IPS DF 6.9 (cell line): Measurements from ENCODE around the gene HSFX3.
"Not testable (repeated sequence)": the region's sequence is repeated elsewhere in the genome, so short reads cannot be mapped to it uniquely, and the experiment has no call there.

Source experiments
- DNase-seq: peaks from one replicate; pipeline ENCODE4 v3.0.0-alpha.2; 2013; ENCODE audit warnings: low read depth, low spot score
- H3K27ac ChIP-seq: one replicate; pipeline ENCODE4 v1.5.1; 2013; ENCODE audit warnings: low read length, control low read depth
- H3K27me3 ChIP-seq: 2 replicates; pipeline ENCODE4 v1.6.1; 2013; ENCODE audit warnings: mild to moderate bottlenecking, low read length; ENCODE audit not compliant: control insufficient read depth, insufficient read depth
- H3K36me3 ChIP-seq: 2 replicates; pipeline ENCODE4 v1.6.1; 2013; ENCODE audit warnings: low read length; ENCODE audit not compliant: control insufficient read depth, insufficient read depth
- H3K4me1 ChIP-seq: 2 replicates; pipeline ENCODE4 v1.6.1; 2013; ENCODE audit warnings: low read length; ENCODE audit not compliant: control insufficient read depth, insufficient read depth
- H3K4me3 ChIP-seq: 2 replicates; pipeline ENCODE4 v1.5.1; 2013; ENCODE audit warnings: mild to moderate bottlenecking, low read length
- H3K9me3 ChIP-seq: 2 replicates; pipeline ENCODE4 v1.6.1; 2013; ENCODE audit warnings: low read length, inconsistent platforms; ENCODE audit not compliant: control insufficient read depth, insufficient read depth
- WGBS: extraction: QIAGEN DNeasy Blood & Tissue Kit; methylation state at CpG from one replicate; pipeline ENCODE4 v1.1.7; 2013; ENCODE audit warnings: mixed read lengths, missing lambda C conversion rate; ENCODE audit not compliant: insufficient read length, insufficient coverage; 5-methylcytosine and 5-hydroxymethylcytosine counted together

Gene HSFX3

DNA sequence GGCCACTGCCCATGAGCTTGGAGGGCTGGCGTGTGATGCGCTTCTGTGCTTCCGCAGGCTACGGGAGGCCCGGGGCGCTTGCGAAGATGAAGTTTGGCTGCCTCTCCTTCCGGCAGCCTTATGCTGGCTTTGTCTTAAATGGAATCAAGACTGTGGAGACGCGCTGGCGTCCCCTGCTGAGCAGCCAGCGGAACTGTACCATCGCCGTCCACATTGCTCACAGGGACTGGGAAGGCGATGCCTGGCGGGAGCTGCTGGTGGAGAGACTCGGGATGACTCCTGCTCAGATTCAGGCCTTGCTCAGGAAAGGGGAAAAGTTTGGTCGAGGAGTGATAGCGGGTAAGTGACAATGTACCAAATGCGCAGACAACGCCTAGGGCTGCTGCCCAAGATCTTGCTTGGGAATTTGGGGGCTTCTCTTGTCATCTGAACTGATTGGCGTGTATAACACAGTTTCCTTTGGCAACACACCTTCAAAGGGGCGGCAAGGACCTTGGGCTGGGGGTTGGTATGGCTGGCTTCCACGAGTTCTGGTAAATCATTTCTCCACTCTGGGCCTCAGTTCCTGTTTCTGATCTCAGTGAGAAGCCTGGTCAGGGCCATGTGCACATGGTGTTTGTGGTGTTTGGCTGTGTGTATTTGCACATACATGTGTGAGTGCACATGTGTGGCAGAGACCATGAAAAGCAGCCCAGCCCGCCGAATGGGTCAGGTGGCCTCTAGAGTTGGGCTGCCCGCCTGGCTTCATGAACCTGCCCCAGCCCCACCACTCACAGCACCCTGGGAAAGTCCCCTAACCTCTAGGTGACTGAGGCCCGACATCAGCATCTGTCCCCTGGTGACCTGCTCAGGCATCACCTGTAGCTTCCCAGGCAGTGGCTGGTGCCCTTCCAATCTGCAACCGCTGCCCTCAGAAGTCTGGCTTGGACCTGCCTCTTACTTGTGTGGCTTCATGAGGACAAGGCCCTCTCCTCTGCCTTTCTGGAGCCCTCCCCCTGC is 3.9 kb downstream of the HSFX3 start:
- WGBS: no CpG with 5 or more reads among the region's 29 CpGs
- not testable (repeated sequence) for H3K9me3 ChIP-seq, H3K27me3 ChIP-seq, H3K4me1 ChIP-seq, H3K4me3 ChIP-seq, DNase-seq, H3K27ac ChIP-seq, H3K36me3 ChIP-seq

- H3K27me3 ChIP-seq: no peaks in the 10 kb centered on the region
- H3K4me3 ChIP-seq: peak overlapping the region; percentile 41; the same call in 1 of the 2 replicates
- no peaks in the 10 kb centered on the region for H3K36me3 ChIP-seq
- no CpG with 5 or more reads among the region's 13 CpGs for WGBS
- H3K27ac ChIP-seq: no peak overlapping the region
- no peak for DNase-seq
- H3K4me1 ChIP-seq: peaks cover 2% of the 10 kb centered on the region; the same call in 1 of the 2 replicates
- no peaks in the 10 kb centered on the region for H3K9me3 ChIP-seq
These were observed 8.1 kb downstream of the HSFX3 start for GRCh38 chrX:149541521-149542047.

DNA sequence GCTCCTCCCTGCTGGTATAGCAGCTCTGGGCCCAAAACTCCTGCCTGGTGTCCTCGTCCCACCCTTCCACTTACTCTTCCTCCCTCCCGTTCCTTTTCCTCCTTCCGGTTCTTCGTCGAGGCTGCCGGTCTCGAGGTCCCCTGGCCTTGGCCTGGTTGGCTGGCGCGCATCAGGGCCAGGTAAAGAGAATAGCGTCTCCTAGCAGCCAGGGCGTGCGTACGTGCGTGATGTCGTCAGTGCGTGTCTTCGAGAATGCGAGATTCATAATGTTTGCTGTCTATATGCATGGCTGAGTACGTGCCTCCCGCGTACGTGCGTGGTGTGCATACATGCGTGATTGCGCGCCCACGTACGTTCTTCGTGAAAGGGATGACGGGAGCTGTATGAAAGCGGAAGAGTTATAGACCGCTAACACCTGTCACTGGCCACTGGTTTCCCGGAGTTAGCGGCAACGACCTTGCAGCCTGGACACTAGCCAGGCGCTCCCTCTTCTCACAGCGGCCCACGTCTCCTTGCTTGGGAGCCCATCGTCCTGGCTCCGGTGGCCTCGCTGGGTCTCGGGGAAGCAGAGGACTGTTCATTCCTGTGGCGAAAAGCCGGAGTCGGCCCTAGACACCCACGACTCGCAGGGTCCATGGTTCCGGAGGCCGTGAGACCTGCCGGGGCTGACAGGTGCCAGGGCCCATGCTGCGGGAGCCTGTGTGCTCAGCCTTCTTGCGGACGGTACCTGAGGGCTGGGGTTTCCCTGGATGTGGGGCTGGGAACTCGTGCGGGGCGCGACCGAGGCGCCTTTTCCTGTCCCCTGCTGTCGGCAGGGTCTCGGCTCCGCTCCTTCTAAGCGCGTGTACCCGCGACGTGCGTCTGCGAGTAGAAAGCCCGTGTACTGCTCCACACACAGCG is 8.9 kb downstream of the HSFX3 start, which contains the start of gene EOLA1:
TSS of gene EOLA1 (plus strand) at position 392 of the 900 bp plus-strand sequence. CDS start 4,619 bp downstream, outside the sequence.
- Histone ChIP-seq H3K4me3 (peak within 1 kb of the TSS; percentile 77; the same call in 1 of the 2 replicates), H3K27ac (no peak within 1 kb of the TSS), H3K36me3 (no peaks in the 10 kb centered on the region), H3K4me1 (peaks cover 2% of the 10 kb centered on the region; the same call in 1 of the 2 replicates), H3K9me3 (no peaks in the 10 kb centered on the region), H3K27me3 (no peaks in the 10 kb centered on the region)
- no peak for DNase-seq
- no CpG with 5 or more reads among the region's 71 CpGs for WGBS

DNA sequence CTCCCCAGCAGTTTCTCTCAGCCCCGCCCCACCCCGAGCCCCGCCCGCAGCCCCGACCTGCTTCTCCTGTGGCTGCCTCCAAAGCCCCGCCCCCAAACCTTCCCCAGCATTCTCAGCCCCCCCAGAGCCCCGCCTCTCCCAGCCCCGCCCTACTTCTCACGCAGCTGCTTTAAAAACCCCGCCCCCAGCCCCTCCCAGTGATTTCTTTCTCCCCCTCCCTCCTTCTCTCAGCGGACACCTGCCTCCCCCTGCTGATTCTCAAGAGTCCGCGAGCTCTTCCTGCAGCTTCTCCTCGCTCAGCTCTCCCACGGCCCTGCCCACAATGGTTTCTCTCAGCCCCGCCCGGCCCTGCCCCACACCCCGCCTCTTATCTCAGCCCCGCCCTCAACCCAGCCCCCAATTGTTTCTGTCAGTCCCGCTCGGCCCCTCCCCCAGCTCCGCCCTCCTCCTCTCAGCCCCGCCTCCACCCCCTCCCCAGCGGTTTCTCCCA is 9.5 kb downstream of the HSFX3 start:
- no peaks in the 10 kb centered on the region for H3K36me3 ChIP-seq

DNA sequence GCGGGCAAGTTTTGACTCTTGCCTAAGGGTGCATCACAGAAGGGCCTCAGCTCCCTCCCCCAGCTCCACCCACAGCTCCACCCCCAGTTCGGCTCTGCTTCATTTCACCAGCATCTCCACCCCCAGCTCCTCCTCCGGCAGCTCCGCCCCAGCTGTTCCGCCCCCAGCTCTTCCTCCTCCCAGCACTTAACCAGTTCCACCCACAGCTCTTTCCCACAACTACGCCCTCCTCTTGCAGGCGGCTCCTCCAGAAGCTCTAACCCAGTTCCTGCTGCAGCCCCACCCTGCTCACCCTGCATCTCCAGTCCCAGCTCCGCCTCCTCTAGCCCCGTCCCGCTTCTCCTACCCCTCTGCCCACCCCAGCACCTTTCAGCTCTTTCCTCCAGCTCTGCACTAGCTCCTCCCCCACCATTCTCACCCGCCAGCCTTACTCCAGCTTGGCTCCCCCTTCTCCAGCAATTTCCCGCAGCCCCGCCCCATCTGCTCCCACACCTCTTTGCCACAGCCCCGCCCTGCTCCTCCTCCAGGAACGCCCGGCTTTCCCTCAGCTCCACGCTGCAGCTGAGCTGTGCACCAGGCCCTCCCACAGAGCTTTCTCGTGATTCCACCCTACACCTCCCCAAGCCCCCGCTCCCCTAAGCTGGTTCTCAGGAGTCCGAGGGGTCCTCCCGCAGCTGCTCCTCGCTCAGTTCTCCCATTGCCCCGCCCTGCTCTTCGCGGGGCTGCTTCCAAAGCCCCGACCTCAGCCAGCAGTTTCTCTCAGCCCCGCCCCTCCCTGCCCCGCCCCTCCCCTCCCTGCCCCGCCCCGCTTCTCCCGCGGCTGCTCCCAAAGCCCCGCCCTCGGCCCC is 10.2 kb downstream of the HSFX3 start:
- Histone ChIP-seq H3K4me3 (peak overlapping the region; percentile 77; the same call in 1 of the 2 replicates), H3K27me3 (no peaks in the 10 kb centered on the region), H3K4me1 (peaks cover 2% of the 10 kb centered on the region; the same call in 1 of the 2 replicates), H3K9me3 (no peaks in the 10 kb centered on the region), H3K36me3 (no peaks in the 10 kb centered on the region), H3K27ac (no peak overlapping the region)
- DNase-seq: no peak
- WGBS: no CpG with 5 or more reads among the region's 34 CpGs

More for the DNA sequence above, 9.5 kb downstream of the HSFX3 start:
- no peaks in the 10 kb centered on the region for H3K9me3 ChIP-seq
- no CpG with 5 or more reads among the region's 24 CpGs for WGBS
- DNase-seq: no peak
- no peaks in the 10 kb centered on the region for H3K27me3 ChIP-seq
- peaks cover 2% of the 10 kb centered on the region; the same call in 1 of the 2 replicates for H3K4me1 ChIP-seq
- no peak overlapping the region for H3K27ac ChIP-seq
- H3K4me3 ChIP-seq: peak overlapping the region; percentile 41; the same call in 1 of the 2 replicates

DNA sequence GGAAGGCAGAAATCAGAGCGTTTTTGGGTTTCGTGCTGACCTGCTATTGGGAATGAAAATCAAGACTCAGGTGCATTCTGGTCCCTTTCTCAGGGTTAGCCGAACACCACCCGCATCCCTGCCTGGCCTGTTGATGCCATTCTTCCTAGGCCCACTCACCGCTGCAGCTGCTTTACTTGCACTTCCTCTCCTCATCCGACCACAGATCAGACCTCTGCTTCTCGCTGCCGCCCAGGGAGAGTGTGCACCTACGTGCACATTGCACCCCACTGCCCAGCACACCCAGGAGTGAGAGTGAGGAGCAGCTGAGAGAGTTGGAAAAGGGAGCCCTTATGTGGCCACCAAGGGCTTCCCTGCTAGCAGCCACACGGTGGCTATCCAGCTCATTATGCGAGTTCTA is 12.2 kb downstream of the HSFX3 start:
- not testable (repeated sequence) for H3K27ac ChIP-seq, H3K4me1 ChIP-seq, H3K4me3 ChIP-seq, DNase-seq, H3K27me3 ChIP-seq, H3K9me3 ChIP-seq, H3K36me3 ChIP-seq
- WGBS: no CpG with 5 or more reads among the region's 11 CpGs

GRCh38 chrX:149534926-149535602 is 14.7 kb downstream of the HSFX3 start:
- not testable (repeated sequence) for H3K27ac ChIP-seq
- 93% methylated on average over 2 of the region's 3 CpGs for whole genome bisulfite sequencing

GRCh38 chrX:149533999-149534398 is 15.7 kb downstream of the HSFX3 start:
- H3K4me3 ChIP-seq, H3K27me3 ChIP-seq, H3K36me3 ChIP-seq, H3K4me1 ChIP-seq, DNase-seq, H3K27ac ChIP-seq, H3K9me3 ChIP-seq: not testable (repeated sequence)
- WGBS: no CpG with 5 or more reads among the region's 11 CpGs

More at GRCh38 chrX:149534926-149535602, 14.7 kb downstream of the HSFX3 start:
- H3K4me3 ChIP-seq, H3K27me3 ChIP-seq, H3K36me3 ChIP-seq, H3K9me3 ChIP-seq, H3K4me1 ChIP-seq, DNase-seq: not testable (repeated sequence)

GRCh38 chrX:149532868-149533267 is 16.9 kb downstream of the HSFX3 start:
- not testable (repeated sequence) for H3K27me3 ChIP-seq, H3K9me3 ChIP-seq, DNase-seq, H3K4me3 ChIP-seq, H3K27ac ChIP-seq, H3K36me3 ChIP-seq, H3K4me1 ChIP-seq
- no CpG with 5 or more reads among the region's 3 CpGs for WGBS
